DOHH2 (cell line): ENCODE data around the gene PAGE2.

Experiments
- H3F3A ChIP-seq: fragments of 200-600 bp; sonication (generic), shearing (Covaris generic); 2 replicates; pipeline ENCODE4 v1.6.0; 2016; ENCODE audit warnings: antibody characterized with exemption, mild to moderate bottlenecking; ENCODE audit not compliant: control insufficient read depth, insufficient read depth
- H3K27ac ChIP-seq: fragments of 200-600 bp; sonication (generic); 2 replicates; pipeline ENCODE4 v1.5.1; 2014; ENCODE audit warnings: low read depth, mild to moderate bottlenecking, low read length, moderate library complexity
- H3K27me3 ChIP-seq: fragments of 200-600 bp; sonication (generic); 2 replicates; pipeline ENCODE4 v1.6.1; 2014; ENCODE audit warnings: mild to moderate bottlenecking, low read length, mixed read lengths; ENCODE audit not compliant: control insufficient read depth
- H3K36me3 ChIP-seq: fragments of 200-600 bp; sonication (generic); 2 replicates; pipeline ENCODE4 v1.6.1; 2014; ENCODE audit warnings: mild to moderate bottlenecking, low read length, moderate library complexity, mixed read lengths; ENCODE audit not compliant: control insufficient read depth
- H3K4me1 ChIP-seq: fragments of 200-600 bp; sonication (generic); 2 replicates; pipeline ENCODE4 v1.6.1; 2014; ENCODE audit warnings: mild to moderate bottlenecking, low read length, mixed read lengths; ENCODE audit not compliant: control insufficient read depth
- H3K4me2 ChIP-seq: fragments of 200-600 bp; sonication (generic); 2 replicates; pipeline ENCODE4 v1.6.0; 2014; ENCODE audit warnings: mild to moderate bottlenecking, low read length, moderate library complexity
- H3K4me3 ChIP-seq: fragments of 200-600 bp; sonication (generic); 2 replicates; pipeline ENCODE4 v1.5.1; 2014; ENCODE audit warnings: mild to moderate bottlenecking, low read length, mixed read lengths
- H3K79me2 ChIP-seq: fragments of 200-600 bp; sonication (generic); 2 replicates; pipeline ENCODE4 v1.6.1; 2014; ENCODE audit warnings: mild to moderate bottlenecking, low read length, mixed read lengths; ENCODE audit not compliant: control insufficient read depth
- H3K9me2 ChIP-seq: fragments of 200-600 bp; sonication (generic); replicated peaks from 2 replicates; pipeline ENCODE4 v1.6.1; 2014; ENCODE audit warnings: mild to moderate bottlenecking, low read length, mixed read lengths; ENCODE audit not compliant: control insufficient read depth
- H3K9me3 ChIP-seq: fragments of 200-600 bp; sonication (generic); 2 replicates; pipeline ENCODE4 v1.6.1; 2014; ENCODE audit warnings: antibody characterized with exemption, low read length, mixed read lengths; ENCODE audit not compliant: control insufficient read depth, insufficient read depth
- H4K20me1 ChIP-seq: fragments of 200-600 bp; sonication (generic); 2 replicates; pipeline ENCODE4 v1.6.0; 2014; ENCODE audit warnings: low read depth, mild to moderate bottlenecking, antibody characterized with exemption, low read length, moderate library complexity; ENCODE audit not compliant: control insufficient read depth, insufficient read depth
- CTCF ChIP-seq: fragments of 200-600 bp; sonication (generic); IDR thresholded peaks from one replicate; pipeline ENCODE4 v1.5.1; 2014; ENCODE audit warnings: antibody characterized with exemption, mild to moderate bottlenecking, low read depth, low read length; ENCODE audit not compliant: poor library complexity, severe bottlenecking
- EZH2phosphoT487 ChIP-seq: fragments of 200-600 bp; sonication (generic); IDR thresholded peaks from 2 replicates; pipeline ENCODE4 v1.6.1; 2017; ENCODE audit warnings: borderline replicate concordance, mild to moderate bottlenecking, antibody characterized with exemption, low read length, moderate library complexity, mixed read lengths

The PAGE2 gene

GRCh38 chrX:55074851-55075467, 13.9 kb upstream of the PAGE2 start, which contains the start of gene PAGE2B:
Gene PAGE2B (plus strand): TSS chrX:55075030. CDS start chrX:55076042, 1,012 bp downstream.
- Histone ChIP-seq H3K9me2 (no peaks in the 10 kb centered on the region), H3K36me3 (no peaks in the 10 kb centered on the region), H3F3A (no peaks in the 10 kb centered on the region), H3K27me3 (no peaks in the 10 kb centered on the region), H4K20me1 (no peaks in the 10 kb centered on the region), H3K27ac (no peak within 1 kb of the TSS), H3K79me2 (no peaks in the 10 kb centered on the region), H3K4me1 (no peaks in the 10 kb centered on the region), H3K4me3 (no peak within 1 kb of the TSS), H3K9me3 (no peaks in the 10 kb centered on the region), H3K4me2 (no peak within 1 kb of the TSS)
- no peak for TF ChIP-seq CTCF
- TF ChIP-seq EZH2phosphoT487: no peak

- H3K36me3 ChIP-seq: no peaks in the 10 kb centered on the region
- H3K4me2 ChIP-seq: no peak overlapping the region
- H3K4me3 ChIP-seq: no peak overlapping the region
- no peaks in the 10 kb centered on the region for H3F3A ChIP-seq
- H3K9me2 ChIP-seq: no peaks in the 10 kb centered on the region
- no peaks in the 10 kb centered on the region for H3K27me3 ChIP-seq
- H3K79me2 ChIP-seq: no peaks in the 10 kb centered on the region
- no peaks in the 10 kb centered on the region for H3K4me1 ChIP-seq
- no peak for TF ChIP-seq EZH2phosphoT487
- no peak for TF ChIP-seq CTCF
- no peaks in the 10 kb centered on the region for H3K9me3 ChIP-seq
- no peak overlapping the region for H3K27ac ChIP-seq
- no peaks in the 10 kb centered on the region for H4K20me1 ChIP-seq
Observed at GRCh38 chrX:55098691-55099090, 9.9 kb downstream of the PAGE2 start.

GRCh38 chrX:55099162-55099561, 10.3 kb downstream of the PAGE2 start:
- Histone ChIP-seq H3F3A (no peaks in the 10 kb centered on the region), H3K4me2 (no peak overlapping the region), H3K27me3 (no peaks in the 10 kb centered on the region), H3K4me1 (no peaks in the 10 kb centered on the region), H4K20me1 (no peaks in the 10 kb centered on the region), H3K27ac (no peak overlapping the region), H3K4me3 (no peak overlapping the region), H3K36me3 (no peaks in the 10 kb centered on the region), H3K79me2 (no peaks in the 10 kb centered on the region), H3K9me3 (no peaks in the 10 kb centered on the region), H3K9me2 (no peaks in the 10 kb centered on the region)
- TF ChIP-seq CTCF (no peak), EZH2phosphoT487 (no peak)
